Upper lobe of left lung (tissue), 6 donors: ENCODE data around the gene PDE7B. TPM values are rescaled to one million over a fixed set of nuclear protein-coding genes. Genes with fewer than 3 reads are reported as not detected.

Experiments used
- ATAC-seq, 2 donors: fragments of 200-7000 bp; cut with Tn5 transposase; one replicate each; pipeline ENCODE4 v1.9.1; 2022; ENCODE audit warnings: mild to moderate bottlenecking in 2 of 2, moderate library complexity in 2 of 2; ENCODE audit not compliant: low FRiP score in 2 of 2
- DNase-seq, 2 donors: peaks; one replicate each; pipeline ENCODE4 v3.0.0-alpha.2; 2019 to 2020
- H3K27ac ChIP-seq, 4 donors: fragments of 200-600 bp; sonication (generic); one replicate each; pipeline ENCODE4 v1.5.1; 2016 to 2019
- H3K27me3 ChIP-seq, 4 donors: fragments of 200-600 bp; sonication (generic); one replicate each; pipeline ENCODE4 v1.5.1; 2017 to 2019
- H3K36me3 ChIP-seq, 4 donors: fragments of 200-600 bp; sonication (generic); one replicate each; pipeline ENCODE4 v1.5.1; 2016 to 2019
- H3K4me1 ChIP-seq, 4 donors: fragments of 200-600 bp; sonication (generic); one replicate each; pipeline ENCODE4 v1.5.1; 2018 to 2019
- H3K4me3 ChIP-seq, 4 donors: fragments of 200-600 bp; sonication (generic); one replicate each; pipeline ENCODE4 v1.5.1; 2017 to 2019; ENCODE audit warnings: mild to moderate bottlenecking in 2 of 4, moderate library complexity in 1 of 4
- H3K9me3 ChIP-seq, 4 donors: fragments of 200-600 bp; sonication (generic); one replicate each; pipeline ENCODE4 v1.5.1; 2018 to 2019
- CTCF ChIP-seq, 6 experiments: fragments of 450-650 bp in 4 of 6; fragments of 200-600 bp in 2 of 6; sonication (generic) in 2 of 6; IDR thresholded peaks; one replicate each; pipeline ENCODE4 v1.5.1; 2016 to 2019; ENCODE audit warnings: antibody characterized with exemption in 6 of 6
- EP300 ChIP-seq, 4 donors: sonication (generic); formaldehyde crosslinking; IDR thresholded peaks; one replicate each; pipeline ENCODE4 v1.5.1; 2017; ENCODE audit warnings: antibody characterized with exemption in 4 of 4, control low read depth in 2 of 4
- POLR2A ChIP-seq, 4 donors: fragments of 450-650 bp; IDR thresholded peaks; one replicate each; pipeline ENCODE4 v1.5.1; 2016 to 2017; ENCODE audit warnings: antibody characterized with exemption in 4 of 4, mild to moderate bottlenecking in 2 of 4
- POLR2AphosphoS5 ChIP-seq, 2 donors: sonication (generic); formaldehyde crosslinking; IDR thresholded peaks; one replicate each; pipeline ENCODE4 v1.5.1; 2017; ENCODE audit warnings: antibody characterized with exemption in 2 of 2
- WGBS, 2 donors: methylation state at CpG; one replicate each; pipeline ENCODE4 v1.1.5; 2017 to 2018; 5-methylcytosine and 5-hydroxymethylcytosine counted together
- total RNA-seq, 6 donors: library from RNA; depleted of rRNA in 4 of 6; stranded (reverse); fragments of >200 nt in 4 of 6; gene quantifications; one replicate each; pipeline versions ENCODE4 v1.1.0 to v1.2.1, GENCODE V29; 2016 to 2021
- donor health status: DM: no; HTN: no; CAD: no; lungs with moderate emphysema.
- donor health status: DM: no; HTN: yes; CAD: no; lungs with severe emphysema.

Gene PDE7B
- total RNA-seq, 6 donors from 2014 or later: 1.0 to 4.4 (median 2.6) TPM

GRCh38 chr6:135996668-135997067 is 145.2 kb downstream of the PDE7B start:
- no peak for DNase-seq
- no peak overlapping the region for H3K27ac ChIP-seq
- TF ChIP-seq EP300 (IDR thresholded peaks at IDR 0.05) (no peak), CTCF (IDR thresholded peaks at IDR 0.05) (no peak), POLR2AphosphoS5 (IDR thresholded peaks at IDR 0.05) (no peak), POLR2A (IDR thresholded peaks at IDR 0.05) (no peak)
- ATAC-seq: no peak
- 98% methylated on average over 2 of the region's 2 CpGs for WGBS, 2 donors
- peaks cover 0 to 7% (median 0%) of the 10 kb centered on the region in 4 donors for H3K9me3 ChIP-seq
- no peaks in the 10 kb centered on the region for H3K36me3 ChIP-seq
- no peaks in the 10 kb centered on the region for H3K4me1 ChIP-seq
- H3K27me3 ChIP-seq: no peaks in the 10 kb centered on the region
- H3K4me3 ChIP-seq: no peak overlapping the region

DNA sequence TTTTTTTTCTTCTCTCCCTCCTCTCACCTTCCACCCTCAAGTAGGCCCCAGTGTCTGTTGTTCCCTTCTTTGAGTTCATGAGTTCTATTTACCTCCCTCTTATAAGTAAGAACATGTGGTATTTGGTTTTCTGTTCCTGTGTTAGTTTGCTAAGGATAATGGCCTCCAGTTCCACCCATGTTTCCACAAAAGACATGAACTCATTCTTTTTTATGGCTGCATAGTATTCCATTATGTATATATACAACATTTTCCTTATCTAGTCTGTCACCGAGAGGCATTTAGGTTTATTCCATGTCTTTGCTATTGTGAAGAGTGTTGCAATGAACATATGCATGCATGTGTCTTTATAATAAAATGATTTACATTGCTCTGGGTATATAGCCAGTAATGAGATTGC is 147.9 kb downstream of the PDE7B start:
- no peak for ATAC-seq

GRCh38 chr6:136007345-136007744 is 155.8 kb downstream of the PDE7B start:
- Histone ChIP-seq H3K9me3 (peaks cover 0 to 4% (median 0%) of the 10 kb centered on the region in 4 donors), H3K36me3 (no peaks in the 10 kb centered on the region), H3K27me3 (no peaks in the 10 kb centered on the region), H3K27ac (no peak overlapping the region), H3K4me1 (no peaks in the 10 kb centered on the region), H3K4me3 (no peak overlapping the region)
- 57 to 62% methylated on average over 1 of the region's 1 CpG for WGBS, 2 donors
- DNase-seq: no peak
- TF ChIP-seq EP300 (IDR thresholded peaks at IDR 0.05): no peak
- no peak for TF ChIP-seq CTCF (IDR thresholded peaks at IDR 0.05)
- no peak for TF ChIP-seq POLR2A (IDR thresholded peaks at IDR 0.05)
- no peak for TF ChIP-seq POLR2AphosphoS5 (IDR thresholded peaks at IDR 0.05)
- ATAC-seq: peak in 1 of 2 donors; percentile 66

More for the DNA sequence above, 147.9 kb downstream of the PDE7B start:
- no peak overlapping the region for H3K4me3 ChIP-seq
- H3K9me3 ChIP-seq: peaks cover 0 to 7% (median 0%) of the 10 kb centered on the region in 4 donors
- TF ChIP-seq POLR2A (IDR thresholded peaks at IDR 0.05) (no peak), CTCF (IDR thresholded peaks at IDR 0.05) (no peak), EP300 (IDR thresholded peaks at IDR 0.05) (no peak), POLR2AphosphoS5 (IDR thresholded peaks at IDR 0.05) (no peak)
- no peaks in the 10 kb centered on the region for H3K36me3 ChIP-seq
- no peaks in the 10 kb centered on the region for H3K27me3 ChIP-seq
- 100% methylated on average over 1 of the region's 1 CpG for WGBS, 2 donors
- no peak for DNase-seq
- no peaks in the 10 kb centered on the region for H3K4me1 ChIP-seq
- H3K27ac ChIP-seq: no peak overlapping the region

- no peaks in the 10 kb centered on the region for H3K27me3 ChIP-seq
- WGBS, 2 donors: 78 to 88% methylated on average over 2 of the region's 2 CpGs
- no peaks in the 10 kb centered on the region for H3K4me1 ChIP-seq
- ATAC-seq (no peak), DNase-seq (no peak)
- no peak overlapping the region for H3K4me3 ChIP-seq
- peaks cover 0 to 1% (median 0%) of the 10 kb centered on the region in 4 donors for H3K9me3 ChIP-seq
- H3K36me3 ChIP-seq: no peaks in the 10 kb centered on the region
- TF ChIP-seq CTCF (IDR thresholded peaks at IDR 0.05) (no peak), POLR2AphosphoS5 (IDR thresholded peaks at IDR 0.05) (no peak), POLR2A (IDR thresholded peaks at IDR 0.05) (no peak), EP300 (IDR thresholded peaks at IDR 0.05) (no peak)
- H3K27ac ChIP-seq: no peak overlapping the region
Observed at GRCh38 chr6:136011475-136011874, 160.0 kb downstream of the PDE7B start.

DNA sequence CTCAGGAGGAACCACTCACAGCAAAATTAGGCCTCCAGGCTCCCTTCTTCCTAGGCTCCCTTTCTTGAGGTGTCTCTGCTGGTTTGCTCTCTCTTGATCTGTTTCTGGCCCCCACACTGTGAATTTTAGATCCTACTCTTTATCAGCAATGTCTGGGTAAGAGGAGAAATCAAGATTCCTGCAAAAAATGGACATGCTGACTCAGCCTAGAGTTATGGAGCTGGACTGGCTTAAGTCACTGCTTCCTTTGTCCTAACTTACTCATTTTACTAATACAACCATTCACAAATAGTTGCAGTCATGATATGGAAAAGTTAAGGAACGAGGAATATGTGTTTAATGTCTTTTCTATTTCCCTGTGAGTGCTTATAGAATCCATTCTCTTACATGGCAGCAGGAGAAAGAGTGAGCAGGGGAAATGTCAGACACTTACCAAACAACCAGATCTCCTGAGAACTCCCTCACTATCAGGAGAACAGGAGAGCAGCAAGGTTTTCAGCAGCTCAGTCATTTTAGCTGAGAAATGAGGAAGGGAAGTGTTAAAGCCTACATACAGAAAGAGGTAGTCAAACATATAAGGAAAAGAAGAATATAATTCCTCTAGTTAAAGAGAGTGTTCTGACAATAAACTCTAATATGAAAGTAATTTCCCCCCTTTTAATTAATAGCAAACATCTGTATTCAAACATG is 160.8 kb downstream of the PDE7B start:
- WGBS, 2 donors: 90 to 95% methylated on average over 1 of the region's 1 CpG
- H3K36me3 ChIP-seq: no peaks in the 10 kb centered on the region
- no peaks in the 10 kb centered on the region for H3K4me1 ChIP-seq
- DNase-seq: no peak
- no peaks in the 10 kb centered on the region for H3K27me3 ChIP-seq
- no peaks in the 10 kb centered on the region for H3K9me3 ChIP-seq
- no peak overlapping the region for H3K4me3 ChIP-seq
- no peak overlapping the region for H3K27ac ChIP-seq
- peak in 1 of 2 donors; percentile 19 for ATAC-seq
- TF ChIP-seq POLR2AphosphoS5 (IDR thresholded peaks at IDR 0.05): no peak
- TF ChIP-seq POLR2A (IDR thresholded peaks at IDR 0.05): no peak
- TF ChIP-seq CTCF (IDR thresholded peaks at IDR 0.05): no peak
- TF ChIP-seq EP300 (IDR thresholded peaks at IDR 0.05): no peak
